GM21576 (cell line): Measurements from ENCODE around the gene CXXC1.
A peak's percentile ranks its signal among the peaks of the same experiment; 100 is the strongest.
"Not testable (repeated sequence)": the region's sequence is repeated elsewhere in the genome, so short reads cannot be mapped to it uniquely, and the experiment has no call there.

Source experiments
- ATAC-seq: cut with Tn5 transposase; IDR thresholded peaks from one replicate; pipeline ENCODE4 v1.9.1; 2021; ENCODE audit warnings: mild to moderate bottlenecking, moderate library complexity; ENCODE audit not compliant: unreplicated experiment

CXXC1 gene

DNA sequence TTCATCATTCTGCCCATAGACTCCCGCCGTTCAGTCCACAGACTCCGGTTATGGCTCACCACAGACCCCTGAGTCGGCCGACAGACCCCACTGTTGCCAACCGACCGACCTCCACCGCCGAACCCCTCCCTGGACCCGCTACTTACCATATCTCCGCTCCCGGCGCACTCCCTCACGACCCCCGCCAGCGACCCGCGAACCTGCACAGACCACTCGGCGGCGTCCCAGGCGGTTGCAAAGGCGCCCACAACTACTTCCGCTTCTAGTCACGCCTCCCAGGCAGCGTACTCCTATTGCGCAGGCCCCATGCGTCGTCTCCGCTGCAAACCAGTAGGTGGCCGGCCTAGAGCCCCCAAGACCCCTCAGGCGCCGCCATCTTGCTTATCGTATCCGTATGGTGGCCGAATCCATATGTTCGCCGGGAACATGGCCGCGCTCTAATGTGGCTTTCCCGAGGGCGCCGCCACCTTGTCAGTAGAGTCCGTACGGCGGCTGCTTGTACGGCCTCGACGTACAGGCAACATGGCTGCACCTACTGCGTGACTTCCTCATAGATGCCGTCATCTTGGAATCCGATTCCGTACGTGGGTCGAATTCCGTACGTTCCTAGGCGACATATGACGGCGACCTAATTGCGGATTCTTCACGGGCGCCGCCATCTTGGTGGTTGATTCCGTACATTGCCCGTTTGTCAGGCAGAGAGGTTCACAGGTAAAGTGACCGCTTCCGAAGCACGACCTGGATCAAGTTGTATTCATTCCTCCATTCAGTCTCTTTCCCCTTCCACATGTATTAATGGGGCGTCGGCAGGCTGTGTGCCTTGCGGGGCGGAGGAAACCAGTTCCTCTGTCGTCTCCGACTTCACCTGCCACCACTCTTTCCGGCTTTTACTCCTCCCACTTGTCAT, at the start of gene CXXC1:
TSS of gene CXXC1 (minus strand) at position 252 of the 907 bp plus-strand sequence. CDS start at position 149, 103 bp downstream.
- ATAC-seq = peak; percentile 88

DNA sequence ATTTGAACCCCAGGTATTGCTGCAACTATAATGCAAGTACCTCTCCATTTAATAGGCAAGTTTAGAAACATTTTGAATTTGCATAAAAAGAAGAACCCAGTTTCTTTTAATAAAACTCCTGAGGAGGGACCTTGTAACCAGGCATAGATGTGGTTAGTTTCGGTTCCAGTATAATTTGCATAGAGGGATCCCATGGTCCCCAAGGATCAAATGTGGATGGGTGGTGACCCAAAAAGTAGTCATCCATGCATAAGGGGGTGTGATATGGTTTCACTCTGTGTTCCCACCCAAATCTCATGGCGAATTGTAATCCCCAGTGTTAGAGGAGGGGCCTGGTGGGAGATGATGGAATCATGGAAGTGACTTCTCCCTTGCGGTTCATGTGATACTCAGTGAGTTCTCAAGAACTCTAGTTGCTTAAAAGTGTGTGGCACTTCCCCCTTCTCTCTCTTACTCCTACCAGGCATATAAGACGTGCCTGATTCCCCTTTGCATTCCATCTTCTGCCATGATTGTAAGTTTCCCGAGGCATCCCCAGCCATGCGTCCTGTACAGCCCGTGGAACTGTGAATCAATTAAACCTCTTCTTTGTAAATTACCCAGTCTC, 47.2 kb upstream of the CXXC1 start:
- peak; percentile 64 for ATAC-seq

DNA sequence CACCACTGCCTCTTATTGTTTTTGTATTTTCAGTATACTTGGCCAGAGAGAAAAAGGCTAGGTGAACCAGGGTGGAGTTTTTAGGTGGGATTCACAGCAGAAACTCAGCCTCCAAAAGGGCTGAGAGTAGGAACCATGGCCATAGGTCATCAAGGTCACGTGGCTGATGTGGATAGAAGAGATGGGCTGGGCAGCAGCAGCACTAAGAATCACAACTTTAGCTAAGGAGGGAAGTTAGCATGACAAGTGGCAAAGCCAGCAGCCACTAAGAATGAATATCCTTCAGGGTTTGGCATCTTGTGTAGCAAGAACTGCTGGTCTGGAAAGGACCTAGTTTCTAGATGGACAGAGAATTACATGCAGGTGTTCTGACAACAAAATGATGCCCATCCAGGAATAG, 44.2 kb upstream of the CXXC1 start:
- ATAC-seq = no peak

DNA sequence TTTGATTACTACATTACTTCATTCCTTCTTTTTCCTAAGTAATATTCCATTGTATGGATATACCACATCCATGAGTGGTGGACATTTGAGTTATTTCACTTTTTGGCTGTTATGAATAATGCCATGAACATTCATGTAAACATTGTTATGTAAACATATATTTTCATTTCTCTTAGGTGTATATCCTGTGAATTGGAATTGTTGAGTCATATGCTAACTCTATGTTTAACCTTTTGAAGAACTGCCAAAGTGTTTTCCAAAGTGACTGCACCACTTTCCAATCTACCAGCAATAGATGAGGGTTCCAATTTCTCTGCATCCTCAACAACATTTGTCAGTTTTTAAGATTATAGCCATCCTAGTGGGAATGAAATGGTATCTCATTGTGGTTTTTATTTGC, 42.7 kb upstream of the CXXC1 start:
- ATAC-seq = no peak

DNA sequence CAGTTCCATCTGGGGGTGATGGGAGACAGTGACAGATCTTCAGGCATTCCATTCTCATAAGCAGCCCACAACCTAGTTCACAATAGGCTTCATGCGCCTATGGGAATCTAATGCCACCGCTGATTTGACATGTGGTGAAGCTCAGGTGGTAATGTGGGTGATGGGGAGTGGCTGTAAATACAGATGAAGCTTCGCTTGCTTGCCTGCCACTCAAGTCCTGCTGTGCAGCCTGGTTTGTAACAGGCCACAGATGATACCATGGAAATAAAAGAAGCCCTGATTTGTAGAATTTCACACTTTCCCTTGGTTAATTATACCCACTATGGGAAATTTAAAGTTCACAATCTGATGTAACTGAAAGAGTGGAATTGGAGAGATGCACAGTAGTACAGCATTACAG, 40.5 kb upstream of the CXXC1 start:
- ATAC-seq = no peak

DNA sequence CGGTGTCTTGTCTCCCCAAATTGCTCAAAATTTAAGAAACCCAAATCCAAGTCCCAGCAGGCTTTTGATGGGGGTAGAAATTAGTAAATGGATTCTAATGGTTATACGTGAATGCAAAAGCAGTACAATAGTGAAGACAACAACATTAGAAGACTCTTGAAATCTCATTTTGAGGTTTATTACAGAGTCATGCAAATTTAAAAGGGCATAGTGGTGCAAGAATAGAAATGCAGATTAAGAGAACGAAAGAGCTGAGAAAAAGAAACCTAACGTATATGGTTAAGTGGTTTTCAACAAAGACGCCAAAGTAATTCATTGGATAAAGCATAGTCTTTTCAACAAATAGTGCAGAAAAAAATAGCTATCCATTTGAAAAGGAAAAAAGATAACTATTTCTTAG, 33.2 kb upstream of the CXXC1 start:
- ATAC-seq = peak; percentile 65

DNA sequence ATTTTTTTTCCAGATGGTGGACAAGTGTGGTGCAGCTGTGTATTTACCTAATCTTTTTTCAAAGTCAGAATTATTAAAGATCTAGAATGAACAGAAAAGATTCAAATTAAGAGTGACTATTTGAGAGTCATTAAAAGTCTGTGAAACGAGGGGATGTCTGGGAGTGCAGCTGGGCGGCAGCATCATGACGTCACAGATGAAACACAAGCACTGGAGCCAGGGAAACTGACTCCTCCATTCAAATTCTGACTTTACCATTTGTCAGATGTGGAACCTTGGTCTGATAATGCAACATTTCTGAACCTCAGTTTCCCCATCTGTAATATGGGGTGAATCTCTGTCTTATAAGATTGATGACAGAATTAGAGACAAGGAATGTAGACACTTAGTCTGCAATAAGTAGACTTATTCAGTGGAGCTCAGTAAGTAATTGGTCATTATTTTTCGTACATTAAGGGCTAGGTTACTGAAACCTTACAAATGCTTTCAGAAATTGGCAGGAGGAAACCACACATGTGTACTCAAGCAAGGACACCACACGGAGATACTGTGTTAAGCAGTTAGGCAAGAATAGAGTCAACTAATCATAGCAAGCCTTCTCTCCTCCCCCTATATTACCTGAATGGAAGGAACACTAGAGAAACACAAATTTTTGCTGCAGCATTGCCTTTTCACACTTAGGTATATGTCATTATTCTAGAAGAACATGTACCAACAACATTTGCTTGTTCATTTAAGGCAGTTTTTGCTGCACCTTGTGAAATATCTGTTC, 27.8 kb upstream of the CXXC1 start:
- peak; percentile 74 for ATAC-seq

DNA sequence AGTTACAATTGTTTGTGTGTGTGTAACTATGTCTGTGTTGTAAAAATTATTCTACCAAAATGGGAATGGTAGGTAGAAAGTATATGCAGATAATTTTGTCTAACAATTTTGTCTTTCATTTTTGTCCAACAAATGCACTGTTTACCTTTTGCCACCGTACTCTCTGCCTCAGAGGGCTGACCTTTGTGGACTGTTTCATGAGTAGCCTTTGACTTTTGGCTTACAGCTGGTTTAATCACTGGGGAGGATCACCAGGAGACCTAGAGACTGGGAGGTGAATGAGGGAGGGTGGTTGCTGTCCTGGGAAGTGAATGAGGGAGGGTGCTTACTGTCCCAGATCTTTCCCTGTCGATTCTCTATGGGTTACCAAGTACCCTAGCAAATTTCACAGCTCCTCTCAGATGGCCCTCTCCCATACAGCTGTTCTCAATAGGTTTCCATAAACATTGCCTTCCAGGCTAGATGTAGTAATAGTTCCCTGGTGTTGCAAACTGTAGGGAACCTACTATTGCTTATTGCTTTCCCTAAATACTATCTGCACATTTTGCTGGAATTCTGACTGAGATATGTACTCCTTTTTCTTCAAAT, 26.5 kb upstream of the CXXC1 start:
- no peak for ATAC-seq

DNA sequence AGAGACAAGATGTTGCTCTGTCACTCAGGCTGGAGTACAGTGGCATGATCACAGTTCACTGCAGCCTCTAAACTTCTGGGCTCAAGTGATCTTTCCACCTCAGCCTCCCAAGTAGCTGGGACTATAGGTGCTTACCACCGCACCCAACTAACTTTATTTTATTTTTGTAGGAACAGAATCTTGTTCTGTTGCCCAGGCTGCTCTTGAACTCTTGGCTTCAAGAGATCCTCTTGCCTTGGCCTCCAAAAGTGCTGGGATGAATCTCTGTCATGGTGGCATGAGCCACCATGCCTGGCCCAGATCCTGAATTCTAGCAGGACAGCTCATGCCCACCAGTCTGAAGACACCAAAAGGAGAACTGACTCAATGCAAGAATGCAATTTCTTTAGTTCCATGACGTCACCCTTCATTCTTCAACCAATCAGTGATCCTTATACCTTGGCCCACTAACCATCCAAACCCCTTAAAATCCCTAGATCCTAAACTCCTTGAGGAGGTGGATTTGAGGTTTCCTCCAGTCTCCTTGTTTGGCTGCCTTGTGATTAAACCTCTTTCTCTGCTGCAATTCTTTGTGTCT, 25.6 kb upstream of the CXXC1 start:
- ATAC-seq = no peak

DNA sequence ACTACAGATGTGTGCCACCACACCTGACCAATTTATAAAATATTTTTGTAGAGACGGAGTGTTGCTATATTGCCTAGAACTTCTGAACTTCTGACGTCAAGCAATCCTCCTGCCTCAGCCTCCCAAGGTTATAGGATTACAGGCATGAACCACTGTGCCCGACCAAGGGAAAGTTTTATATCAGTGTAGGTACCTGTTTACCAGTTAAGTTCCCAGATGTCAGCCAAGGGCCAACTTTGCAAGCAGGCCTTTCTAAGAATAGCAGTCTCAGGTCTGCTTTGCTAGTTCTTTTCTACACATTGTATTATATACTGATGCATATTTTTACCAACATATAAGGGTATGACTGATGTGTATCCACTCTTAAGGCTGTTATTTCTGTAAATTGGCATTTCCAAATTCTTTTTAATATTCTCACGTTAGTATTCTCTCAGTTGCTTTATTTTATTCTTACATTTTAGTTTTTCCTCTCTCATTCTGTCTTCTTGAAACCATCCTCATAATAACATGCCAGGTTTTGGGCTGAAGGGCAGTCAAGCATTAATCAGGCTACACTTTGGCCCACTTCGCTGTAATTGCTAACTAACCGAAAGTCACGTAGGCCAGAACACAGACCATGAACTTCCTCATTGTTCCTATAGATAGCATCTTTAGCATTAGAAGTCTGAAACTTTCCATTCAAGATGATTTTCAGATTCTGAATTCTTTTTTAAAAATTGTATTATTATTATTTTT, 25.0 kb upstream of the CXXC1 start:
- peak; percentile 64 for ATAC-seq

DNA sequence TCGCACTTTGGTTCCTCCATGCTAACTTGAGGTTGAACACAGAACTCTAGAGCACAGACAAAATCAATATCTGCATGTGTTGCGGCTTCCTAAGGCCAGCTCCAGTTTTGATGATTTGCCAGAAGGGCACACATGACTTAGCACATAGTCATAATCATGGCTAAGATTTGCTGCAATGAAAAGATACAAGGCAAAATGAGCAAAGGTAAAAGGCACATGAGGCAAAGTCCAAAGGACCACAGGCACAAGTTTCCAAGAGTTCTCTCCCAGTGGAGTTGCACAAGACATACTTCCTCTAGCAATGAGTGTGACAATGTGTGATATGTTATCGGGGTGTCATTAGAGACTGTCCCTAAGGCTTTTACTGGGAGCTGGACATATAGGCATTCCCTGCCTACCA, 24.2 kb upstream of the CXXC1 start:
- ATAC-seq = no peak

DNA sequence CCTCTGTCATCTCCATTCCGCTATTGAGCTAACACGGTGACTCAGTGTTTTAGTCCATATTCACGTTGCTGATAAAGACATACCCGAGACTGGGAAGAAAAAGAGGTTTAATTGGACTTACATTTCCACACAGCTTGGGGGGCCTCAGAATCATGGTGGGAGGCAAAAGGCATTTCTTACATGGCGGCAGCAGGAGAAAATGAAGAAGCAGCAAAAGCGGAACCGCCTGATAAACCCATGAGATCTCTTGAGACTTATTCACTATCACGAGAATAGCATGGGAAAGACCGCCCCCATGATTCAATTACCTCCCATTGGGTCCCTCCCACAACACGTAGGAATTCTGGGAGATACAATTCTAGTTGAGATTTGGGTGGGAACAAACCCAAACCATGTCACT, 22.6 kb upstream of the CXXC1 start:
- ATAC-seq = no peak

DNA sequence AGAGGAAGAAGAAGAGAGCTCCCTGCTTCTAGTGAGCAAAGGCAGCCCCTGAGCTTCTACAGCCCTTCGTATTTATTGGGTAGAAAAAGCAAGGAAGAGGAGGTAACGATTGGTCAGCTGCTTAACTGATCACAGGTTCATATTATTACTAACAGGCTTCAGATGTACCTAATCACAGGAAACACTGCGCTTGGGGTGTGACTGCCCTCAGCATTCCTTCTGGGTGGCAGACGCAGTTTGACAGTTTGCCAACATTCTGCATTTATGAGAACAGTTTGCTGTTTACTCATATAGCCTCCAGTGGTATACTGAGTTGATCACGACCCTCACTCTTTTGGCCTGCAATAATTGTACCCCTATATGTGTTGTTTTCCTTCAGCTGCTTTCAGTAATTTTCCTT, 21.4 kb upstream of the CXXC1 start:
- ATAC-seq = not testable (repeated sequence)

DNA sequence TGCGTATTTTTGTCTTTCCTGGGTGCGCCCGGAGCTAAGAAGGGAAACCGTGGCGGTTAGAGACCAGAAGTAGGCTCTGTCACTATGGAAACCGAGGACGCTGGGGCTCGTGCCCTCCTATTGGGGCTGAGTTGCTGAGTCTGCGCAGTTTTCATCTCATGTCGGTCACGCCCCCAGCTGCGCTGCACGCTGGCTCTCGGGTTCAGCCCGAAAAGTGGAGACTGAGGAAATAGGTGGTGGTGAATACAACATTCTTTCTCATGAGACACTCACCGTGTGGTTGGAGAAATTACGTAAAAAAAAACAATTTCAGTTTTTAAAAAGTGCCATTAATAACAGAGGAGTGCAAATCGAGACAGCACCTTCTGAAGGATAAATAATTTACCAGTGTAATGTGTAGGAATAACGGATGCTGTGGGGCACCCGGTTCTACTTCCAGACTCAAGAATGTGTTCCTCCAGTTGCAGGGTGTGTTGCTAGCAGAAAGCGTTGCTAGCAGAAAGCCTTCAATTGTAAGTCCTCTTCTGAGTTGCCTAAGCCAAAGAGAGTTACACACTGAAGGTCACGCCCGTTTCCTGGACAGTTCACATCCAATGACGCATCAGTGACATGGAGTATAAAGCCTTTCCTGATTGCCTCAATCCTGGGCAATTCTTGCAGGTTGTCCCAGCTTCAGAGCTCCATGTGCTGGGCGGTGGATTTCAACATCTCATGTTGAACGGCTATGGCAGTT, 20.4 kb upstream of the CXXC1 start:
- ATAC-seq = peak; percentile 78

DNA sequence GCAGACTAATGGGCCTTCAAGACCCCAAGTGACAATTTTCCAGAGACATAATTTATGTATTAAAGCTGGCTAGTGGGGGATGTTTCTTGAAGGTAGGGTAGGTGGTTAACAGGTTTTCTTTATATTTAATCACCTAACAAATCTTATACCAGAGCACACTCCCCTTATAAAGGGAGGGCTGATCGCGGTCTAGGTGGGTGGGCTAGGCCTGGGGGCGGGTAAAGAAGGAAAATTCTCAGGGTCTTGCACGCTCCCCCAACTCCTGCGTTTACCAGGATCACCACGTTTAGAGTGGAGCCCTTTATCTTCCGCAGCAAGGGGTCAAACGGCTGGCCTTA, 19.9 kb upstream of the CXXC1 start:
- peak; percentile 3 for ATAC-seq

DNA sequence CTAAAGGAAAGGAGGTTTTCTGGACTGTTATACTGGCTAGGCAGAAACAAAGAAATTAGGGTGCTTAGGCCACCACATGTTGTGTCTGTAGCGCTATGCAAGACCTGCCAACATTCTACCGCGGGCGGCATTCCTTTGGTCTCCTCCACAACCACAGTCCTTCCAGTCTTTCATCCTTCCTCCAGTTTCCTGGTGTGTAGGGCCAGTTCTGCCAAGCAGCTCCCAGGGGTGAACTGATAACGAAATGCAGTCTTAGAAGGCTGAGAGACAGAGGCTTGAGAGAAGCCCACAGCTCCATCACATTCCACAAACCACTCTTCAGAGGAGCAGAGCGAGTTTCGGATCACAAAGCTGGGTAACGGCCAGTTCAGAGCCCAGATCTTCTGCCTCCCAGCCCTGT, 19.5 kb upstream of the CXXC1 start:
- ATAC-seq = no peak

DNA sequence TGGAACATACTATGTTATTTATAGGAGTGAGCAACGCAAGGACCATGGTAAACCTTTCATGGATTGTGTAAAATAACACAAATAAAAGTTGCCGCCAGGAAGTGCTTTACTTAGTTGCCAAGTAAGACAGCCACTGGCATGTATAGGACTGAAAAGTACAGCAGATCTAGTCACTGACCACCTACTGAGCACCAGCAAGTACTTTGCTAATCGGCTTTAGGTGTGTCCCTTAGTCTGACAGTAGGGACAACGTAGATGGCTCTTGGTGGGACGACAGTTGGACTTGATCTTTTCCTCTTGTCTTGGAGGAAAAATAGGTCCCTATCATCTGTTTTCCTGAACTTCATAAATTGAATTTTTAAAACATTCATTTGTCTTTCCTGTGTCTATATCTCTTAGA, 13.6 kb upstream of the CXXC1 start:
- no peak for ATAC-seq

DNA sequence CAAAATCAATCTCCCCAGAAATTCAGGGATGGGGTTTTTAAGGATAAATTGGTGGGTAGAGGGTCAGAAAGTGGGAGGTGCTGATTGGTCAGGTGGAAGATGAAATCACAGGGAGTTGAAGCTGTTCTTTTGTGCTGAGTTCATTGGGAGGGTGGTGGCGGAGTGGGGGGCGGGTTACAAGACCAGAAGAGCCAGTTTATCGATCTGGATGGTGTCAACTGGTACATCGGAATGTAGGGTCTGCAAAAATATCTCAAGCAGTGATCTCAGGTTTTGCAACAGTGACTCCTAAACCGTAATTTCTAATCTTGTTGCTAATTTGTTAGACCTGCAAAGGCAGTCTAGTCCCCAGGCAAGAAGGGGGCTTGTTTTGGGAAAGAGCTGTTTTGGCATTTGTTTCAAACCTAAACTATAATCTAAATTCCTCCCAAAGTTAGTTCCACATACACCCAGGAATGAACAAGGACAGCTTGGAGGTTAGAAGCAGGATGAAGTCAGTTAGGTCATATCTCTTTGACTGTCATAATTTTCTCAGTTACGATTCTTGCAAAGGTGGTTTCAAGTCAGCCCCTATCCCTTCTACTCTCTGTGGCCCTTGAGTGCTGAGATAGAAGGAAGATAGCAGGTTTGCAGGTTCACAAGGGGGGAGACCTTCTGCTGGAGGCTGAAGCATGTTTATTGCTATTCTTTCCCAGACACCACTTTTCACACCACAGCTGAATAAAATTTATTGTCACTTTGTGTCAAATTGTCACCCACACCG, 12.3 kb upstream of the CXXC1 start:
- ATAC-seq = no peak
